Hepatocyte (in vitro differentiated cells): Measurements from ENCODE around the gene UCHL3.

Experiments used
- CTCF ChIP-seq: fragments of 200-600 bp; sonication (generic); IDR thresholded peaks from 2 replicates; pipeline ENCODE4 v1.5.1; 2016; ENCODE audit warnings: antibody characterized with exemption, mild to moderate bottlenecking; ENCODE audit not compliant: poor library complexity
- EZH2 ChIP-seq: fragments of 200-600 bp; sonication (generic); IDR thresholded peaks from 2 replicates; pipeline ENCODE4 v1.6.1; 2016; ENCODE audit warnings: antibody characterized with exemption, mild to moderate bottlenecking, borderline replicate concordance
- EZH2phosphoT487 ChIP-seq: fragments of 200-600 bp; sonication (generic); IDR thresholded peaks from one replicate; pipeline ENCODE4 v1.6.1; 2018; ENCODE audit warnings: antibody characterized with exemption, mild to moderate bottlenecking, low read depth, moderate library complexity; ENCODE audit not compliant: unreplicated experiment, severe bottlenecking

DNA sequence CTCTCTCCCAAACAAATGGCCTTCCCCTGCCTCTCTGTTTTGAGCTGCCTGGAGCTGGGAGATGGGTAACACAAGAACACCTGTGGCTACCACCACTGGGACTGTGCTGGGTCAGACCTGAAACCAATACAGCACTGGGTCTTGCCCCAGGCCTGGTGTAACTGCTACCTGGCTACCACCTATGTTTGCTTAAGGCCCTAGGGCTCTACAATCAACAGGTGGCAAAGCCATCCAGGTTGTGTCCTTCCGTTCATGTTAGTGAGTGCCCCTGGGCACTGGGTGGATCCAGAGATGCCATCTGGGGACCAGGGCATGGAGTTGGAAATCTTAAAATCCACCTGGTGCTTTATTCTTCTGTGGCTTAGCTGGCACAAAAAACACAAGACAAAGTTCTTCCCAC lies 67.6 kb downstream of the UCHL3 start:
- TF ChIP-seq CTCF (no peak), EZH2 (no peak), EZH2phosphoT487 (no peak)
